Measurements from ENCODE around the gene OPCML. TPM values are rescaled to one million over a fixed set of nuclear protein-coding genes. Genes with fewer than 3 reads are reported as not detected.

Gene OPCML
- total RNA-seq, 1 donor from 2014 or later = 1.7 TPM

GRCh38 chr11:133047036-133047770, 485.1 kb downstream of the OPCML start:
- H3K27ac Mint-ChIP-seq = no peak overlapping the region

GRCh38 chr11:133046252-133046651, 486.0 kb downstream of the OPCML start:
- peaks cover 6% of the 10 kb centered on the region for H3K4me1 Mint-ChIP-seq (ENCODE audit: low read depth)
- no peak for DNase-seq (ENCODE audit: low spot score, unreplicated experiment)
- H3K27ac Mint-ChIP-seq = no peak overlapping the region
- H3K4me3 Mint-ChIP-seq (ENCODE audit: low read depth) = no peak overlapping the region
- no peak for TF ChIP-seq CTCF (IDR thresholded peaks at IDR 0.05; ENCODE audit: unreplicated experiment)
- no peaks in the 10 kb centered on the region for H3K9me3 Mint-ChIP-seq (ENCODE audit: low read depth)
- H3K27me3 Mint-ChIP-seq = peaks cover 72% of the 10 kb centered on the region
- H3K36me3 Mint-ChIP-seq (ENCODE audit: insufficient read depth) = no peaks in the 10 kb centered on the region

More at GRCh38 chr11:133047036-133047770, 485.1 kb downstream of the OPCML start:
- no peak for DNase-seq (ENCODE audit: low spot score, unreplicated experiment)
- Mint-ChIP-seq H3K27me3 (peaks cover 62% of the 10 kb centered on the region), H3K4me1 (ENCODE audit: low read depth) (peaks cover 3% of the 10 kb centered on the region), H3K36me3 (ENCODE audit: insufficient read depth) (no peaks in the 10 kb centered on the region), H3K9me3 (ENCODE audit: low read depth) (no peaks in the 10 kb centered on the region), H3K4me3 (ENCODE audit: low read depth) (no peak overlapping the region)
- no peak for TF ChIP-seq CTCF (IDR thresholded peaks at IDR 0.05; ENCODE audit: unreplicated experiment)

- peaks cover 95% of the 10 kb centered on the region for H3K27me3 Mint-ChIP-seq
- DNase-seq (ENCODE audit: low spot score, unreplicated experiment) = no peak
- H3K4me1 Mint-ChIP-seq (ENCODE audit: low read depth) = peaks cover 7% of the 10 kb centered on the region
- H3K27ac Mint-ChIP-seq = no peak overlapping the region
- H3K4me3 Mint-ChIP-seq (ENCODE audit: low read depth) = no peak overlapping the region
- no peaks in the 10 kb centered on the region for H3K9me3 Mint-ChIP-seq (ENCODE audit: low read depth)
- no peaks in the 10 kb centered on the region for H3K36me3 Mint-ChIP-seq (ENCODE audit: insufficient read depth)
- TF ChIP-seq CTCF (IDR thresholded peaks at IDR 0.05; ENCODE audit: unreplicated experiment) = no peak
Observed at GRCh38 chr11:133041928-133042882, 490.1 kb downstream of the OPCML start.

GRCh38 chr11:133041181-133041580, 491.1 kb downstream of the OPCML start:
- no peak for DNase-seq (ENCODE audit: low spot score, unreplicated experiment)
- no peak for TF ChIP-seq CTCF (IDR thresholded peaks at IDR 0.05; ENCODE audit: unreplicated experiment)
- no peak overlapping the region for H3K4me3 Mint-ChIP-seq (ENCODE audit: low read depth)
- no peaks in the 10 kb centered on the region for H3K9me3 Mint-ChIP-seq (ENCODE audit: low read depth)
- H3K4me1 Mint-ChIP-seq (ENCODE audit: low read depth) = peaks cover 7% of the 10 kb centered on the region
- H3K27ac Mint-ChIP-seq = no peak overlapping the region
- H3K36me3 Mint-ChIP-seq (ENCODE audit: insufficient read depth) = no peaks in the 10 kb centered on the region
- H3K27me3 Mint-ChIP-seq = peaks cover 97% of the 10 kb centered on the region

- TF ChIP-seq CTCF (IDR thresholded peaks at IDR 0.05; ENCODE audit: unreplicated experiment) = no peak
- H3K36me3 Mint-ChIP-seq (ENCODE audit: insufficient read depth) = no peaks in the 10 kb centered on the region
- H3K4me1 Mint-ChIP-seq (ENCODE audit: low read depth) = peaks cover 7% of the 10 kb centered on the region
- no peak overlapping the region for H3K27ac Mint-ChIP-seq
- no peak for DNase-seq (ENCODE audit: low spot score, unreplicated experiment)
- H3K9me3 Mint-ChIP-seq (ENCODE audit: low read depth) = no peaks in the 10 kb centered on the region
- H3K4me3 Mint-ChIP-seq (ENCODE audit: low read depth) = no peak overlapping the region
- H3K27me3 Mint-ChIP-seq = peaks cover 97% of the 10 kb centered on the region
Observed at GRCh38 chr11:133040289-133040900, 491.9 kb downstream of the OPCML start.
